Bronchial epithelial cell (primary cell): Measurements from ENCODE around the gene XPR1. TPM values are rescaled to one million over a fixed set of nuclear protein-coding genes. Genes with fewer than 3 reads are reported as not detected.
A peak's percentile ranks its signal among the peaks of the same experiment; 100 is the strongest.

Experiments used
- DNase-seq: peaks from one replicate; pipeline ENCODE4 v3.0.0-alpha.2; 2010; ENCODE audit warnings: low read depth
- FAIRE-seq: peaks from 2 replicates; lab custom pipeline; 2011; peaks lifted over from hg19 to GRCh38; lab: Jason Lieb, UNC
- H3K27me3 ChIP-seq: 2 replicates; pipeline ENCODE4 v1.5.1; 2011; ENCODE audit warnings: low read length; ENCODE audit not compliant: control insufficient read depth, insufficient read depth
- H3K36me3 ChIP-seq: 2 replicates; pipeline ENCODE4 v1.5.1; 2011; ENCODE audit warnings: low read length; ENCODE audit not compliant: control insufficient read depth, insufficient read depth
- H3K4me3 ChIP-seq: 2 replicates; pipeline ENCODE4 v1.5.1; 2011; ENCODE audit warnings: mild to moderate bottlenecking, low read depth, low read length, control low read depth
- total RNA-seq: library from RNA; depleted of rRNA; stranded (reverse); fragments of >200 nt; gene quantifications from 2 replicates; pipeline ENCODE4 v1.2.1, GENCODE V29; 2014
- TF ChIP-seq, protein P1 (sequence below): IDR thresholded peaks from 2 replicates; pipeline ENCODE4 v1.5.1; 2011; ENCODE audit warnings: mild to moderate bottlenecking, moderate library complexity, low read length, control low read depth, inconsistent platforms; ENCODE audit not compliant: insufficient read depth, severe bottlenecking

Gene XPR1
- total RNA-seq, 1 donor from 2014 or later, result 35.0 TPM

DNA sequence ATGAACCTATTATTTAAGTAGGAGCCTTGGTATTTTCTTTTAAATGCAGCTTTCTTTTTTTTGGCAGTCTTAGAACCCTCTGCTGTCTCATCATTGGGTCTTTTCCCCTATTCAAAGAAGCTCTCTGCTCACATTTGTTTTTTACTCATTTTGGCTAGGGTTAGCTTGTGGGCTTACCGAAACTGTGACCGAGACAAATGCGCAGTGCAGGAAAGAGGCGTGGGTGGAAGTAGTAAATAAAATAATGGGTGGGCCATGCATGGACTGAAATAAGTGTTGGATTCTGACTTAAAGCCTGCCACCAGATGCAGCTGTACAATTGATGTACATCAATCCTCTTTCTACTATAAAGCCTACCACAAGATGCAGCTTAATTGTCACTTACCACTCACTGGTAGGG is 14.7 kb downstream of the XPR1 start:
- FAIRE-seq, result no peak
- no peak for DNase-seq
- H3K36me3 ChIP-seq, result peaks cover 1% of the 10 kb centered on the region
- no peak overlapping the region for H3K4me3 ChIP-seq
- no peaks in the 10 kb centered on the region for H3K27me3 ChIP-seq
- TF ChIP-seq, protein P1, sequence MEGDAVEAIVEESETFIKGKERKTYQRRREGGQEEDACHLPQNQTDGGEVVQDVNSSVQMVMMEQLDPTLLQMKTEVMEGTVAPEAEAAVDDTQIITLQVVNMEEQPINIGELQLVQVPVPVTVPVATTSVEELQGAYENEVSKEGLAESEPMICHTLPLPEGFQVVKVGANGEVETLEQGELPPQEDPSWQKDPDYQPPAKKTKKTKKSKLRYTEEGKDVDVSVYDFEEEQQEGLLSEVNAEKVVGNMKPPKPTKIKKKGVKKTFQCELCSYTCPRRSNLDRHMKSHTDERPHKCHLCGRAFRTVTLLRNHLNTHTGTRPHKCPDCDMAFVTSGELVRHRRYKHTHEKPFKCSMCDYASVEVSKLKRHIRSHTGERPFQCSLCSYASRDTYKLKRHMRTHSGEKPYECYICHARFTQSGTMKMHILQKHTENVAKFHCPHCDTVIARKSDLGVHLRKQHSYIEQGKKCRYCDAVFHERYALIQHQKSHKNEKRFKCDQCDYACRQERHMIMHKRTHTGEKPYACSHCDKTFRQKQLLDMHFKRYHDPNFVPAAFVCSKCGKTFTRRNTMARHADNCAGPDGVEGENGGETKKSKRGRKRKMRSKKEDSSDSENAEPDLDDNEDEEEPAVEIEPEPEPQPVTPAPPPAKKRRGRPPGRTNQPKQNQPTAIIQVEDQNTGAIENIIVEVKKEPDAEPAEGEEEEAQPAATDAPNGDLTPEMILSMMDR, result no peak

DNA sequence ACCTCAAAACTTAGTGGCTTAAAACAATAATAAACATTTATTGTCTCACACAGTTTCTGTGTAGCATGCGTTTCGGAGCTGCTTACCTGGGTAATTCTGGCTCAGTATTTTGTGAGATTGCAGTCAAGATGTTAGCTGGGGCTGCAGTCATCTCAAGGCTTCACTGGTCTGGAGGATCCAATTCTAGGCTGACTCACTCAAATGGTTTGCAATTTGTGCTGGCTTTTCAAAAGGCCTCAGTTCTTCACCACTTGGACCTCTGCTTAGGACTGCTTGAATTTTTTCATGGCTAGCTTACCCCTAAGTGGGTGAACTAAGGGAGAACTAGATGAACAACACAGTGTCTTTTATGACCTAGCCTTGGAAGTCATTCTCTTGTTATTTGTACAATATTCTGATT is 21.0 kb downstream of the XPR1 start:
- DNase-seq, result no peak
- no peaks in the 10 kb centered on the region for H3K27me3 ChIP-seq
- no peak for FAIRE-seq
- TF ChIP-seq, protein P1, result no peak
- H3K36me3 ChIP-seq, result no peaks in the 10 kb centered on the region
- no peak overlapping the region for H3K4me3 ChIP-seq

DNA sequence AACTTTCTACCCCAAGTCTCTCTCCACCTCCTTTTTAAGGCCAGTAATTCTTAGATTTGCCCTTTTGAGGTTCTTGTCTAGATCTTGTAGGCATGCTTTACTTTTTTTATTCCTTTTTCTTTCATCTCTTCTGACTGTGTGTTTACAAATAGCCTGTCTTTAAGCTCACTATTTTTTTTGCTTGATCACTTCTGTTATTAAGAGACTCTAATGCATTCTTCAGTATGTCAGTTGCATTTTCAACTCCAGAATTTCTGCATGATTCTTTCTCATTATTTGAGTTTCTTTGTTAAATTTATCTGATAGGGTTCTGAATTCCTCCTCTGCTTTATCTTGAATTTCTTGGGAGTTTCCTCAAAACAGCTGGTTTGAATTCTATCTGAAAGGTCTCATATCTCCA is 30.9 kb downstream of the XPR1 start:
- no peak for FAIRE-seq
- Histone ChIP-seq H3K27me3 (no peaks in the 10 kb centered on the region), H3K4me3 (no peak overlapping the region), H3K36me3 (no peaks in the 10 kb centered on the region)
- TF ChIP-seq, protein P1, result no peak
- no peak for DNase-seq

DNA sequence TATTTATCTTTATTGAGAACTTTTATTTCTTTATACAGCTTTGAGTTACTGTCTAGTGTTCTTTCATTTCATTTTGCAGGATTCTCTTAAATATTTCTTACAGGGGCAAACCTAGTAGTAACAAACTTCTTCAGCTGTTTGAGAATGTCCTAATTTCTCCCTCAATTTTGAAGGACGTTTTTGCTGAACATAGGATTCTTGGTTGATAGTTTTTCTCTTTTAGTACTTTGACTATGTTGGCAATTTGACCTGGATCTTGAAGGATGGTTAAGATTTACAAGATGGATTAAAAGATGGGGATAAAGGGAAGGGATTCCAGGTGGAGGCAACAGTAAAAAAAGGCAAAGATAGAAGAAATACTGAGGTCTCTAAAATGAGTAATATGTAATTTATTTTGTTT is 38.9 kb downstream of the XPR1 start:
- Histone ChIP-seq H3K36me3 (no peaks in the 10 kb centered on the region), H3K4me3 (no peak overlapping the region), H3K27me3 (no peaks in the 10 kb centered on the region)
- TF ChIP-seq, protein P1, result no peak
- DNase-seq, result no peak
- FAIRE-seq, result no peak

DNA sequence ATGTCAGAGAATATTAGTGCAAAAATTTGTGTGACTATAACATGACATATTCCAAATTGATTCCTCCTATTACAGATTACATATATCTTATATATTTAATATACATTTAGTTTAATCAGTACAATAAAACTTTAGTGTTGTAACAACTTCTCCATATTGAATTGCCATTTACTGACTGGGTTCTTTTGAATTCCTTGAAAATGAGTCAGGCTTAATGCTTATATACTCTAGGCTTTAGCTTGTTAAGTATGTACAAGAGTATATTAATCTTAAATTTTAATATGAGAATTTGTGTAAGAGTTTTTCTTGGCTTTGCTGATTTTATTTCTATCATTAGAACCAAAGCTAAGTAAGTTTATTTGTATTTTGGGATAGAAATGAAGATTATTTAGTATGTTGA is 40.3 kb downstream of the XPR1 start:
- H3K27me3 ChIP-seq, result no peaks in the 10 kb centered on the region
- FAIRE-seq (no peak), DNase-seq (peak; percentile 55)
- no peak overlapping the region for H3K4me3 ChIP-seq
- TF ChIP-seq, protein P1, result no peak
- no peaks in the 10 kb centered on the region for H3K36me3 ChIP-seq

DNA sequence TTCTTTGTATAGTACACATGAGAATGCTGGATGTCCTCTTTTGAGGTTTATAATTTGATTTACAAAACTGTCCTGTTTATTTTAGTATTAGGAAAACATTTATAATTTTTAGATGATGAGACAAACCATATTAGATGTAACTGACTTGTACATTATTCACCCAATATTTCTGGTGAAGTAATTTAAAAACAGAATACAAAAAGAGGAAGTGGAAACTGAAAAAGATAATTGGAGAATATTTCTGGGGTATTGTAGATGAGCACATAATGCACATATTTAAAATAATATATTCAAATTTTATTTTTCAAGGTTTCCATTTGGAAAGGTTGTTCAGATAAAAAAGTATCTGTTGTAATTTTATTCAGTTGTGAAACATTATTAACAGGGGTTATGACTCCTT is 40.7 kb downstream of the XPR1 start:
- TF ChIP-seq, protein P1, result no peak
- no peaks in the 10 kb centered on the region for H3K36me3 ChIP-seq
- H3K4me3 ChIP-seq, result no peak overlapping the region
- FAIRE-seq (no peak), DNase-seq (no peak)
- H3K27me3 ChIP-seq, result no peaks in the 10 kb centered on the region
